Lower lobe of right lung (tissue), 2 donors: ENCODE data around the gene RERG. TPM values are rescaled to one million over a fixed set of nuclear protein-coding genes. Genes with fewer than 3 reads are reported as not detected.
A peak's percentile ranks its signal among the peaks of the same experiment; 100 is the strongest.

Source experiments
- ATAC-seq, 2 donors: fragments of 200-7000 bp; cut with Tn5 transposase; one replicate each; pipeline ENCODE4 v1.9.1; 2020 to 2022; ENCODE audit warnings: mild to moderate bottlenecking in 2 of 2, moderate library complexity in 2 of 2
- DNase-seq: peaks from one replicate; pipeline ENCODE4 v3.0.0-alpha.2; 2020
- H3K27ac ChIP-seq: fragments of 200-600 bp; one replicate; pipeline ENCODE4 v1.8.0; 2022
- H3K27me3 ChIP-seq: fragments of 200-600 bp; one replicate; pipeline ENCODE4 v1.8.0; 2022; ENCODE audit warnings: low read depth
- H3K36me3 ChIP-seq: fragments of 200-600 bp; one replicate; pipeline ENCODE4 v1.8.0; 2022; ENCODE audit warnings: mild to moderate bottlenecking
- H3K4me1 ChIP-seq: fragments of 200-600 bp; one replicate; pipeline ENCODE4 v1.8.0; 2022
- H3K4me3 ChIP-seq: fragments of 200-600 bp; one replicate; pipeline ENCODE4 v1.8.0; 2022; ENCODE audit warnings: mild to moderate bottlenecking
- H3K9me3 ChIP-seq: fragments of 200-600 bp; one replicate; pipeline ENCODE4 v1.8.0; 2022
- intact Hi-C: fragments of 100-400 bp; cut with DNase I; formaldehyde crosslinking; loops from one replicate; pipeline ENCODE4 v1.11.0; 2022
- total RNA-seq: library from RNA; stranded (reverse); fragmentation: NEBNext Ultra II Directional; extraction: Animal tissue kit (Norgen Biotek cat#: 25700); gene quantifications from one replicate; pipeline ENCODE4 v1.2.1, GENCODE V29; 2021
- TF ChIP-seq, protein P1 (sequence below): fragments of 200-600 bp; IDR thresholded peaks from one replicate; pipeline ENCODE4 v1.8.0; 2022; ENCODE audit warnings: antibody characterized with exemption, mild to moderate bottlenecking
- donor health status: DM: no; HTN: yes; CAD: no; lungs with severe emphysema.

RERG gene
- total RNA-seq, 1 donor from 2014 or later: 9.0 TPM

DNA sequence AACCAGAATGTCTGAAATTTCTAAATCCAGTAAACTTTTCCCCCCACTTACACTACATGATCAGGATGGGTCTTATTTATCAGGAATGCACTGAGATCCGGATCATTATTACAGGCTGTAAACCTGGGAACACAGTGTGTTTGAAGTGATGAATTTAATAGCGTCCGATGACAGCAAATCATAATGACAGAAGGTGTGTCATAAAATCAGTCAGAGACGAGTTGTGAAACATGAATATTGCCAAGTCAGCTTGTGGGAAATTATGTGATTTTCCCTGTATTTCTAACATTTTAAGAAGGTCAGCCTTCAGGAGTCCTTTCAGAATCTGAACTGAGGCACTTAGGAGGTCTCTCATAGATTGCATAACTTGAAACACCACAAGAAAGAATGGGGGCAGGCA is 36.7 kb downstream of the RERG start:
- H3K27me3 ChIP-seq: no peaks in the 10 kb centered on the region
- H3K4me1 ChIP-seq: peaks cover 5% of the 10 kb centered on the region
- no peak overlapping the region for H3K27ac ChIP-seq
- no peak overlapping the region for H3K4me3 ChIP-seq
- no peak for ATAC-seq
- TF ChIP-seq, protein P1, sequence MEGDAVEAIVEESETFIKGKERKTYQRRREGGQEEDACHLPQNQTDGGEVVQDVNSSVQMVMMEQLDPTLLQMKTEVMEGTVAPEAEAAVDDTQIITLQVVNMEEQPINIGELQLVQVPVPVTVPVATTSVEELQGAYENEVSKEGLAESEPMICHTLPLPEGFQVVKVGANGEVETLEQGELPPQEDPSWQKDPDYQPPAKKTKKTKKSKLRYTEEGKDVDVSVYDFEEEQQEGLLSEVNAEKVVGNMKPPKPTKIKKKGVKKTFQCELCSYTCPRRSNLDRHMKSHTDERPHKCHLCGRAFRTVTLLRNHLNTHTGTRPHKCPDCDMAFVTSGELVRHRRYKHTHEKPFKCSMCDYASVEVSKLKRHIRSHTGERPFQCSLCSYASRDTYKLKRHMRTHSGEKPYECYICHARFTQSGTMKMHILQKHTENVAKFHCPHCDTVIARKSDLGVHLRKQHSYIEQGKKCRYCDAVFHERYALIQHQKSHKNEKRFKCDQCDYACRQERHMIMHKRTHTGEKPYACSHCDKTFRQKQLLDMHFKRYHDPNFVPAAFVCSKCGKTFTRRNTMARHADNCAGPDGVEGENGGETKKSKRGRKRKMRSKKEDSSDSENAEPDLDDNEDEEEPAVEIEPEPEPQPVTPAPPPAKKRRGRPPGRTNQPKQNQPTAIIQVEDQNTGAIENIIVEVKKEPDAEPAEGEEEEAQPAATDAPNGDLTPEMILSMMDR: no peak
- no peaks in the 10 kb centered on the region for H3K36me3 ChIP-seq
- intact Hi-C loops: no loop called here
- no peak for DNase-seq
- H3K9me3 ChIP-seq: no peaks in the 10 kb centered on the region

- Histone ChIP-seq H3K36me3 (no peaks in the 10 kb centered on the region), H3K27me3 (no peaks in the 10 kb centered on the region), H3K9me3 (no peaks in the 10 kb centered on the region), H3K4me3 (no peak overlapping the region), H3K4me1 (peaks cover 5% of the 10 kb centered on the region), H3K27ac (no peak overlapping the region)
- DNase-seq (no peak), ATAC-seq (no peak)
- intact Hi-C loops: no loop called here
- TF ChIP-seq, protein P1: no peak
Measured at GRCh38 chr12:15183821-15184220, 37.4 kb downstream of the RERG start.

GRCh38 chr12:15181017-15181683 is 40.1 kb downstream of the RERG start:
- intact Hi-C loops: no loop called here
- Histone ChIP-seq H3K27me3 (no peaks in the 10 kb centered on the region), H3K4me1 (peaks cover 5% of the 10 kb centered on the region), H3K27ac (peak overlapping the region; percentile 50), H3K4me3 (no peak overlapping the region), H3K36me3 (no peaks in the 10 kb centered on the region), H3K9me3 (no peaks in the 10 kb centered on the region)
- no peak for DNase-seq
- TF ChIP-seq, protein P1: no peak
- ATAC-seq: peak; percentile 59 to 61

DNA sequence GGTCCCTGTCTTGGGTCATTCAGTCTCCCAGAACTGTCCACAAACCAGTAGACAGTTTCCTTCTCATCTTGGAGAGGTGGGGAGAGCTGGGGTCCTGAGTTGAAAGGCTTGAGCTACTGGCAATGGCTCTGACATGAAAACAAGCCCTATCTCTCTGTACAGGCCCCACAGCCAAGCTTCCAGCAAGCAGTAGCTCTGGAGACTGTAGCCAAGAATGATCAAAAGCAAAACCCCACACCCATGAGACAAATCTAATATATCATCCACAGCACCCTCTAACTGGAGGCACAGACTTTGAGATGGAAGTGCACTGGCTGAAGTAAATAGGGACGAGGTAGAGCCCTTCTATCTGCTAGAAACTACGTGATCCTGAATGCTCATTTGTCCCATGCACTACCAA is 40.9 kb downstream of the RERG start:
- Histone ChIP-seq H3K36me3 (no peaks in the 10 kb centered on the region), H3K4me1 (peaks cover 5% of the 10 kb centered on the region), H3K4me3 (no peak overlapping the region), H3K27me3 (no peaks in the 10 kb centered on the region), H3K9me3 (no peaks in the 10 kb centered on the region), H3K27ac (peak overlapping the region; percentile 50)
- no peak for ATAC-seq
- DNase-seq: no peak
- TF ChIP-seq, protein P1: no peak
- intact Hi-C loops: no loop called here

DNA sequence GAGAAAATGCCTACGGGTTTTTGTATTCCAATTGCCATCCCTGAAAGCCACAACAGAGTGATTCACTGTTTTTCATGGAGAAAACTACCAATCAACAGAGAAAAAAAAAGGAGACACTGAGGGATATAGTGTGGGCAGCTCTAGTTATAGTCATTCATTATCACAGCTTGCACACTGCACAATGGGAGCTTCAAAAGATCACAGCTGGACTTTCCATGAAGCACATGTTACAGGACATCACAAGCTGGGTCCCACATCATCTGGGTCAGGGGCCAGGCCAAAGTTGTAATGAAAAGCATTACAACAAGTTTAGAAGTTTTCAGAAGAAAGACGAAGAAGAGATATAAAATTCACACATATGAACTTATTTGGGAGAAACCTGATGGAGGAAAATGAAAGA is 41.5 kb downstream of the RERG start:
- DNase-seq (no peak), ATAC-seq (peak in 1 of 2 donors; percentile 68)
- no peaks in the 10 kb centered on the region for H3K36me3 ChIP-seq
- no peak overlapping the region for H3K4me3 ChIP-seq
- intact Hi-C loops: no loop called here
- peaks cover 5% of the 10 kb centered on the region for H3K4me1 ChIP-seq
- no peaks in the 10 kb centered on the region for H3K27me3 ChIP-seq
- peak overlapping the region; percentile 50 for H3K27ac ChIP-seq
- TF ChIP-seq, protein P1: no peak
- H3K9me3 ChIP-seq: no peaks in the 10 kb centered on the region
